Stimulated activated CD8-positive, alpha-beta memory T cell treated with anti-CD3 and anti-CD28 coated beads, Interleukin-12 subunit alpha, Interleukin-12 subunit beta, amount 100 ng/mL, for 24 hours (primary cell): Measurements from ENCODE around the gene COL17A1.

Experiments
- DNase-seq: peaks from one replicate; pipeline ENCODE4 v3.0.0-alpha.2; 2020; ENCODE audit errors: extremely low read depth

Gene COL17A1

DNA sequence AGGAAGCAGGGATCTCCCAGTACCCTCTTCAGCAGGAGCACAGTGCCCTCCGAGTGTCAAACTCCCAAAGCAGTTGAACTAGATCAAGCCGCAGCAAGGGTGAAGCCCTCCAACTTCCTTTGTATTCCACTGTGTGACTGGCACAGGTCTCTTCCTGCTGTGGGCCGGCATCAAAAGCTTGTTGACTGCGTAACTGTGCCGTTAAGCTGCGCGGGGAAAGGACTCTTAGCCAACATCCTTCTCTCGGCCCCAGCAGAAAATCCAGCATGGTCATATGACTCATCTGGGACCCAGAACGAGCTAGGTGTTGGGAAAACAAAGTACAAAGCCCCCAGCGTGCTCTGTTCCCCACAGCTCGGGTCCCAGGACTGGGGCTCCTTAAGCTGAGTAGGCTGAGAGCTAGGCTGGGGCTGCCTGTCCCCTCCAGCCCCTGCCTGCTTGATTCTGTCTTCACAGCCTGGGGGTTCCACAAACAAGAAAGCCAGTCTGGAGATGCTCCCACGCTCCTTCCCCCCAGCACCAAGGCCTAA lies 52.2 kb downstream of the COL17A1 start:
- no peak for DNase-seq

DNA sequence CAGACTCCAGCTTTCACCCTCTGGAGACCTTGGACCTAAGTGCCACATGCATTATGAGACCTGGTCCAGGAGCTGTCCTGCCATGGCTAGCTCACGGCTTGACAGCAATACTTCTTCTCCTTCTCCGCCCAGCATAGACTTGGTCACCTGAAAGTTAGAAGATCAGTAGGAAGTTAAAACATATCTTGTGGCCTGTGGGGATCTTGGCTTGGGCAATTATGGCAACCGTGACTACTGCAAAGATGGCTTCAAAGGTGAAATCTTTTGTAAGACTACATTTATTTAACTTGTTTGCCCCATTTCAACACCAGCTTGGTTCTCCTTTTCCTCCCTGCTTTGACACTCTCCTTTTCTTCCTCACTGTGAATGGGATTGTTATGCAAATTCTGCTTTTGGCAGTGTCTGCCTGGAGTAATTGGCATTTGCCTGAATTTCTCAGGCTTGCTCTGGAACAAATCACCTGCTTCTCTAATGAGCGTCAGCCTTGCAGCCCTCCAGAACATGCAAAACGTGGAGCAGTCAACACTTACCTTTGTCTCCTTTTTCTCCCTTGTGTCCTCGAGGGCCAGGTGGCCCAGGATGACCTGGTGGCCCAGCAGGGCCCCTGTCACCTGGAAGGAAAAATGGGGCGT lies 53.4 kb downstream of the COL17A1 start:
- DNase-seq, result no peak

DNA sequence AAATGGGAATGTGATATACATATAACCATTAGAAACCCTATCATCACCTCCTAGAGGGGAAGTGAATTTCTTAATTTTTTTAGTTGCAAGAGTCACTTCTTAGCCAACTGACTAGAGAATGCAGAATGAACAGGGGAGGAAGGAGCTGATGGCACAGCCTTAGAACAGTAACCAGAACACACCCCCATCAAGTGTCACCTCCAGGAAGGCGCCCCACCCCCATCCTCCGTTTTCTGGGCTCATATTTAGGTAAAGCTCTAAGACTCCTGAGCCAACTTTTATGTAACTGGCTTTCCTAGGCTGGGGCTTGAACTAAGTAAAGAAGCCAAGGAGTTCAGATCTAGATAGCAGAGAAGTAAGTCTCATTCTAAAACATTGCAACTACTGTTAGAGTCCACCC lies 54.0 kb downstream of the COL17A1 start:
- no peak for DNase-seq

DNA sequence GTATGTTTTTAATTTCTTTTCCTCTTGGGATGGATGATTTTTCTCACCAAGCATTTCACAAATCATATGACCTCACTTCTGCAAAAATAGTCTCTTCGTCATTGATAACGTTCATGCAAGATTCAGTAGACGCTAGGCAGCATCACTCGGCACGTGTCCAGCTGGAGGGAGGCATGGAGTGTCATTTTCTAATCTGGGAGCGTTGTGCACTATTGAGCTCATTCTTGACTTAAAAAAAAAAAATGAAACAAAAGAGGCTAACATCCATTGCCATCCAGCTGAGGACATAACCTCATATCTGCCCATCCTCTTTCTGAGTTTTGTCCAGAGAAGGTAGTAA lies 56.2 kb downstream of the COL17A1 start:
- DNase-seq, result no peak

DNA sequence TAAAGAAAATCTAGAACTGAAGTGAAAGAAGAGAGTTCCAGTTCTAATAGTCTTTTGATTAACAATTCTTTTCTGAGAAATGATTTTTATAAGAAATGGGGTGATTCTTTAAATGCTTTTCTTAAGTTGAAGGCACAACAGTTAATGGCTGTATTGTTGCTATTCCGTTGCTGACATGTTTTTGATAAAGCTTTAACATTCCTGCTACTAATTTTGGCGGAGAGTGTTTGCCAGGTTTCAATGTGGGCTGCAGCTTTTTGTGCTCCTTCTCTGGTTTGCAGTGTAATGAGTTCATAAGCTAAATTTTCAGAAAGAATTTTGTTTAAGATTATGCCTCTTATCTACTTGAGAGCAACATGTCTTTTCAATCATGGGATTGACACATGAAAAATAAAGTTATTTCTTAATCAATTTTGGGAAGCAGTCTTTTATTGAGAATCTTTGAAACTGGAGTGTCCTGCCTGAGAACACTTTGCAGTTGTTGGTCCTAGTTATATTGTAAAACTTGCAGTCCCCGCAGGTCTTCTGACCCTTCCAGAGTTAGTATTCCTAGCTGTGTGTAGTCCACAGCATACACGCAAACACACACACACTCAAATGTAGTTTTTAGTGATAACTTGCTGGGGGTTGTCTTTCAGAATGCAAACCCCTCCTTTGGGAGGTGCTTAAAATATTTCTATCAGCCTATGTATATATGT lies 56.7 kb downstream of the COL17A1 start:
- no peak for DNase-seq

DNA sequence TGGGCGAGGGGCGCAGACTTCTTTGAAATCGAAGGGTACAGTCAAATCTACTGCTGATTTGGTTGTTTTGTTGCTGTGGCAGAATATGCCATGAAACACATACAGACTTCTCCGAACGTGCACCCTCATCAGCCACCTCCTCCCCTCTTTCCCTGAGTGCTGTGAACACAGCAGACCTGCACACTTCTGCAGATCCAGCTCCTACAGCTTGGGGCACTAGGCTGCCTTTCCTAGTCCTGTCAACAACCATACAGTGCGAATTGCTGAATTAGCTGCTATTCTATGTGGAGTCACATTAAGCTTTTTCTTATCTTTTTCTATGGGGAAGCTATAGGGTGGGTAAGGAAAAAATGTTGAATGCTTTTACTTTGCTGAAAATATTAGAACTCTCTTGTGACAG lies 57.5 kb downstream of the COL17A1 start:
- DNase-seq, result no peak

DNA sequence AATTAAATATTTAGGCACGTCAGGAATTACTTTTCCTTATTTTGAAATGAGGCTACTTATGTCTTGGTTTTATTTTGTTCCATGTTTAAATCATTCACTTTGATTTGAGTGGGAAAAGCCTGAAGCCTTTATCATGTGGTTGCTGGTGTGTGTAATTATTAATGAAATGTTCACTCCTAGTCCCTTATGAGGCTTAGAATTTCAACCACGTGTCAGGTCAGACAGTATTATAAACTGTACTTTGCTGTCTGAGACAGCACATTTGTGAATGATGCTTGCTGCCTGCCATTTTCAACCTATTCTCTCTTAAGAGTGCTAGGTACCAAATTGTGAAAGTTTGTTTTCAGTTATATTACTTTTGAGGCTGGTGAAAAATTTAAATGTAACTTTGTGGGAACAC lies 58.9 kb downstream of the COL17A1 start:
- DNase-seq, result no peak

DNA sequence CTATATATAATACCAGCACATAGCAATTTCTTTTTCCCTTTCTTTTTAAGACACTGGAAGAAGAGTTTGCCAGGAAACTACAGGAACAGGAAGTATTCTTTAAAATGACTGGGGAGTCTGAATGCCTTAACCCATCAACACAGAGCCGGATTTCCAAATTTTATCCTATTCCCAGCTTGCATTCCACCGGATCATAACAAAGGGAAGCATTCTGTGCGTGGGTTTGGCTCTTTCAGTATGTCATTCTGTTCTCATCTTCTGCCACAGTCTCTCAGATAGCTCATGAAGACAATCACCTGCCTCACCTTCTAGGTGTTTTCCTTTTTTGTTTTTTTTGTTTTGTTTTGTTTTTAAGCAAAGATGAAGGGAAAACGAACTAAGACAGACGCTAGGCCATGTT lies 60.2 kb downstream of the COL17A1 start:
- no peak for DNase-seq

DNA sequence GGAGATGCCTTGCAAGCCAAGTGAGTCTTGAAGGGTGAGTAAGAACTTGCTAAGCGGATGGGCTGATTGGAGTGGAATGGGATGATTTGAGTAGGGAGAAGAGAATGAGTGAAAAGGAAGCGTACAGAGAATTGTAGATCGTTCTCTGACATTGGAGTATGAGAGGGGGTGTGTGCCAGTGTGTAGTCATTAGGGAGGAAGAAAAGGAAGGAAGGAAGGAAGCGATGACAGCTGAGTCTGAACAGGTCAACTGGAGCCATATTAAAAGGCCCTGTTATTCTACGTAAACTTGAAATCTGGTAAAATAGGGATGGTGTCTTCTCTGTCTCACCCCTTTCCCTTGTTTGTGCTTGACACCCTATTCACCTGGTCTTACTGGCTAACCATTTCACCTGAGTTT lies 63.7 kb downstream of the COL17A1 start:
- no peak for DNase-seq

DNA sequence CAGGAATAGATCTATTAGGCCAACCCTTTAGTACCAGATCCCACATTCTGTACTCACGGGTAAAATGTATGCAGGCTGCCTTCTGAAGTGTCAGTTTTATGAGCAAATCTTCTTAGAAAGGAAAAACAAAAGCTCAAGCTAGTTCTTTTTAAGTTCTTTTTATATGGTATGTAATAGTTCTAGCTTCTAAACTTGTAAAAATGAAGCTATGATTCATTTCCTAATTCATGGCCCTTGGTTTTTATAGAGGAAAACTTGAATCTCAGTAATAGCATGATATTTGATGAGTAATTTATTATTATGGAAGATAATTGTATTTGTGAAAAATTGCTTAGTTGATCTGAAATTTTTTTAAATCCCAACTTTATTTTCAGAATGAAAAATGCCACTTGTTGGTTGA lies 64.4 kb downstream of the COL17A1 start:
- DNase-seq, result no peak

DNA sequence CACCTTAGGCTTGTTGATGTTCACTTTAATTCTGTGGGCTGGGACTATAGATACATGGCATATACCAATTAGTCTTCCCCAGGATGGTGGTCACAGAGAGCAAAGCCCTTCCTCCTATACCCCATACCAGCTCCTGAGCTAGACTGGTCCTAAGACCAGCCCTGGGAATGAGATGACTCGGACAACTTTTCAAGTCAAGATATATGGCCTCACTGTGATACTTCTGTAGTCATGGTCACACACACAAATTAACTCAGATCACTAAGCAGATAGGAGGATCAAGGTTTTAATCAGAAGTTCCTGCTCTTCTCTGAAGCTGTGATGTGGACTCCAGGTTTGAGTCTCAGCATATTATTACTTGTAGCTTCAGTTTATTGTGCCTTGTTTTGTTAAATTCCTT lies 65.7 kb downstream of the COL17A1 start:
- no peak for DNase-seq

DNA sequence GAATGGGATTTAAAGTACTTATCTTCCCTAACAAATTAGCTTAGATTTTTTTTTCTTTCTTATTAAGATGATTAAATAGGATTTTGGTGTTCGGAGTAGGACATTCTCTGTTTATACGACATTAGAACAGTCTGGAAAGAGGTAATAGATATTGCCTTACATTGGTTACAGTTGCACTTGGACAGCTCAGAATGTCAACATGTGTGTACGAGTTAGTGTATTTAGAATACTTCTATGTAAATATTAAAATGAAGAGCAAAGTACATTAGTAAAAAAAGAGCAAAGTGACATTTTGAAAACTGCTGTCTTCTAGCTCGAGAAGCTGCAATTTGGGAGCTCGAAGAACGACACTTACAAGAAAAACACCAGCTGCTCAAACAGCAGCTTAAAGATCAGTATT lies 67.2 kb downstream of the COL17A1 start:
- no peak for DNase-seq

DNA sequence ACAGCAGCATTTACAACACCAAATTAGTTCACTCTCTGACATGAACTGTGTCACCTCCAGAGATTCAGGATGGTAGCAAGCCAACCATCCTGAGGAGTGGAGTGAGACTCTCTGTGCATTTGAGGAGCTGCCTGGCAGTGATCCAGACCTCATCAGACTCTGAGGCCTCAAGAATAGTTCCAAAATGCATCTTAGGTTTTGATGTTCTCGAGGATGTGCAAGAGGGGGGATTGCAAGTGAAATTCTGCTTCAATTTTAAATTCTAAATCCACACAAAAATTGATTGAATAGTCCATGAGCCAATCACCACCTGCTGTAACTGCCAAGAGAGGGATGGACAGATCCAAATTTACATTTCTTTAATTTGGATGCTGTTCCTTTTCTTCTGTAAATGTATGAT lies 69.0 kb downstream of the COL17A1 start:
- DNase-seq, result no peak

DNA sequence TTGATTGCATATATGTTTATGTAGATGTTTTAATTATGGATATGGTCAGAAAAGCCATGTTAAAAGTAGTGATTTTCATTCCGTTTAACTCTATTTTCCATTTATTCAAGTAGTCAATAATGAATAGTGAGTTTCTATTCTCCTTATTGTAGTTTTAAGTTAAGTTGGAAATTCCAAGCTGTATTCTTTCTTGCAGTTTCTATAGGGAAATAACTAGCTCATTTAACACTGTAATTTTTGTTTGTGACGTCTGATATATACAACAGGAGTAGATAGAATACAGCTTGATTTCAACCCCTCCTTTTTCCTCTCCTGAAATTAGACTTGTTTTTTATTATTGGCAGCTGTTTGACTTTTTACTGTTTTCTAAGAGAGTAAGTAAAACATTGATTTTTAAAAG lies 71.5 kb downstream of the COL17A1 start:
- no peak for DNase-seq

DNA sequence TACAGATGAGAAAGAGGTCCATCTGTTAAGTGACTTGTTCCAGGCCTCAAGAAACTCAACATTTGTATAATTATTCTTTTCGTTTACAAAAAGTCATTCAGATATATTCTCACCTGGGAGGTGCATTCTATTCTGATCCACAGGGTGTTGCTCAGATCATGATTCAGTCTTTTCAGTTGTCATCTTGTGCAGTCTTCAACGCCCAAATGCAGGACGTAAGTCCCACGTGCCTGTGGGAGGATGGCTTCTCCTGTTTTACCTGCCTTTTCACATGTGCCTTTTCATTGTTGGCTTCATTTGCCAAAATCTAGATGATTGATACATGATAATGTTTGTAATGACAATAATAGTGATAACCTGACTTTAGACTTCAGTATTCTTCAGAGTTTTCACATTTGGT lies 72.2 kb downstream of the COL17A1 start:
- no peak for DNase-seq

DNA sequence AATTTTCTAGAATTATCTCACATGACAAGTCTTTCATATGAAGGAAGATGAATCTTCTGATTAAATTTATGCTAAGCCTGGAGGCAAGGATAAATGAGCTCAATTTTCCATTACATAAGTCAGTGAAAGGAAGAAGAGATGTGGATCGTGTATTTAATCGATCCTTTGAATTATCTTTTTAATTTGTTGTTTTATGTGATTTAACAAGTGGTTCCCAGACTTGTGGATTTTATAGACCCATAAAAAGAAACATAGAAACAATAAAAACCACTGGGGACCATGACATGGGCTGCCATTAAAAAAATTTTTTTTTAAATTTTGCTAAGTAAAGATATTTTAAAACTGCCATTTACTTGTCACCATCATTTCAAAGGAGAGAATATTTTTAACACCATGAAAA lies 73.8 kb downstream of the COL17A1 start:
- no peak for DNase-seq

DNA sequence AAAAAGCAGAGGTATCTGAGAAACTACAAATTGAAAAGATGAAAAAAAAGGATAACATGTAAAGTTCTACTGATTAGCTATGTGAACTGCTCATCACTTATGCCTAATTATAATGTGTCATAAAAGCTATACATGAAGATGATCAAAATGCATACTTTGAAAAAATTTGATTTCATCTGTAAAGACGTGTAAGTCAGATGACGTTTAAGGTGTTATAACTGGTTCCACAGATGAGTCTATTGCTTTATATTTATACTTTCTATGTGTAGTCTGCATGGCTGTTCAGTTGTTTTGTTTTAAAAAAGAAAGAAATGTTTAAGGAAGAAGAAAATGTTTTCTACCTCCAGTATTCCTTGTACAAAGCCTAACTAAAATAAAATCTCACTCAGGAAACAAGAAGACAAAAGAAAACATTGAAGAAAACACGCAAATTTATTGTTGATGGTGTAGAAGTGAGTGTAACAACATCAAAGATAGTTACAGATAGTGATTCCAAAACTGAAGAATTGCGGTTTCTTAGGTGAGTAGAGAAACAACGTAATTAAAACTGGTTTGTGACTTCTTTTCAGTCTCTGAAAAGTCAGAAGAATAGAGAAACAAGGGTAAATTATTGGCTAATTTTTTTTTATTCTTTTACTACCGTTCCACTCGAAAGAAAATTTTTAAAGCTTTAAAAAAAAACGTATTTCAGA lies 80.4 kb downstream of the COL17A1 start:
- DNase-seq, result no peak

DNA sequence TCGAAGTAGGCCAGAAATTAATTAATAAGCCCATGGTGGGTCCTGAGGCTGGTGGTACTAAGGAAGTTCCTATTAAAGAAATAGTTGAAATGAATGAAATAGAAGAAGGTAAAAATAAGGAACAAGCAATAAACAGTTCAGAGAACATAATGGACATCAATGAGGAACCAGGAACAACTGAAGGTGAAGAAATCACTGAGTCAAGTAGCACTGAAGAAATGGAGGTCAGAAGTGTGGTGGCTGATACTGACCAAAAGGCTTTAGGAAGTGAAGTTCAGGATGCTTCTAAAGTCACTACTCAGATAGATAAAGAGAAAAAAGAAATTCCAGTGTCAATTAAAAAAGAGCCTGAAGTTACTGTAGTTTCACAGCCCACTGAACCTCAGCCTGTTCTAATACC lies 82.8 kb downstream of the COL17A1 start:
- no peak for DNase-seq

DNA sequence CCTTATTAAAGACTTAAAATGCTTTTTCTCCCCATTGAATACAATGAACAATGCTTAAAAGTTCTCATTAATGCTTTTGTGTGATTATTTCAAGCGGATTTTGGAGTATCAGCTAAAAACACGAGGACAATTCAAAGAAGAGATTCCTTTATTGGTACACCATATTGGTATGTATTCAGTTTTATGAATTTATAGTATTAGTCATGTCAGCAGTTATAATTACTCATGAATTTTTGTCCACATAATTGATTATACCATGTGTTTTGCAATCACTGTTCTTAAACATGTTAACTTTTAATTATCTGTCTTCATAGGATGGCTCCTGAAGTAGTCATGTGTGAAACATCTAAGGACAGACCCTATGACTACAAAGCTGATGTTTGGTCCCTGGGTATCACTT lies 86.9 kb downstream of the COL17A1 start:
- no peak for DNase-seq

DNA sequence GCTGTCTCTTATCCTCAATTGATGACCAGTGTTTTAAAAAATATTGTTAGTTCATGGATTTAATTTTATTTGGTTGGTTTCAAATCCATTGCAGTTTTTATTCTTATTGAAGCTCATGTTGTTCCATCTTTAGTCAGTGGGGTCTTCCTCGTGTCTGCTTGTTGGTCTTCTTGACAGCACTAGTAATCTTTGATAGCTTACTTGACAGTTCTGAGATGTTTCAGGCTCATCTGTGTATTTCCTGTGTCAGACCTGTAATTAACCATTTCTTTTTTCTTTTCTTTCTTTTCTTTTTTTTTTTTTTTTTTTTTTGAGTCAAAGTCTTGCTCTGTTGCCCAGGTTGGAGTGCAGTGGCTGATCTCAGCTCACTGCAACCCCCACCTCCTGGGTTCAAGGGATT lies 90.5 kb downstream of the COL17A1 start:
- DNase-seq, result no peak

DNA sequence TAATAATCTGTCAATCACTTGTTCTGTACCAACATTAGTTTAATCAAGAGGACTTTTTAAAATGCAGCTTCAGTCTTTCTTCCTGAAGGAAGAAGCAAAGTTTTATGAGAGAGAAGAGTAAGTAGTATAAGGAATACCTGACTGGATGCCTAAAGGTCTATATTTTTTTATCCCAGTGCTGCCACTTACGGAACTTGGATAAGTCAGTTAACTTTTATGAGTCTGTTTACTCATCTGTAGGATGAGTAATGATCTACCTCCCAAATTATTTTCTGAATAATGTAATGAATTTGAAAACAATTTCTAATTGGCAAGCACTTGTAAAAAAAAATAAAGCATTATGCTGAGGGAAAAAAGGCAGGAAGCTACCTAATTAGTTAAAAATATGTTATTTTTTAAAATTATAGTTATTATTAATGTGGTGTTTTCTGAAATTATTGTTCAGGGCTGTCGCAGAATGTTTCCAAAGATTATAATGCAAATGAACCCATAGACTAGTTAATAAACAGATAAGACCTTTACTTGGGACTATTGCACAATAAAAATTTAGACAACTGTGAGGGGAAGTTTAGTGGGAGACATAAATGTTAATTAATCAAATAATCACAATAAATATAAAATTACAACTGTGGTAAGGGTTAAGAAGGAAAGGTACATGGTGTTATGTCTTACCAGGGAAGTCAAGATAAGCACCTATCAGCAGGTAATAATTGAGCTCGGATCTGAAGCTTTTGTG lies 94.1 kb downstream of the COL17A1 start:
- no peak for DNase-seq

DNA sequence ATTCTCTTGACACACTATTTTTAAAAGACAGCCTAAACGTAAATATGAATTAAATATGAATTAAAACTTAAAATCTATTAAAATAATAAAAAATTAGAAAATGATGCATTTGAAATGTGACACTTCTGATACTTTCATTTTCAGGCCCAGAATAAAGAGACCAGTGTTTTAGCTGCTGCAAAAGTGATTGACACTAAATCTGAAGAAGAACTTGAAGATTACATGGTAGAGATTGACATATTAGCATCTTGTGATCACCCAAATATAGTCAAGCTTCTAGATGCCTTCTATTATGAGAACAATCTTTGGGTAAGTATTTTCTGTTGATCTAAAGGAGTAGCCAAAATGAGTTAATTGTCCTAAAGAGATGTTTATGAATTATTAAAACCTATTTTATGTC lies 95.1 kb downstream of the COL17A1 start:
- DNase-seq, result no peak

DNA sequence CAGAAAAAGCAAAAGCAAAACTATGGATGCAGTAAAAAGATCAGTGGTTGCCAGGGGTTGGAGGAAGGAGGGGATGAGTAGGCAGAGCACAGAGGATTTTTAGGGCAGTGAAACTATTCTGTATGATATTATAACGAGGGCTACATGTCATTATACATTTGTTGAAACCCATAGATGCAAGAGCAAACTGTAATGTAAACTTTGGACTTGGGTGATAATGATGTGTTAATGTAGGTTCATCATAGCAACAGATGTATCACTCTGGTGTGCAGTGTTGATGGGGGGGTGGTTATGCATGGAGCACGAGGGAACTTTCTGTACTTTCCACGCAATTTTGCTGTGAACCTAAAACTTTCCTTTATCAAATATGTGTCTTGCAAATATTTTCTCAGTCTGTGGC lies 95.6 kb downstream of the COL17A1 start:
- no peak for DNase-seq
